Measurements from ENCODE around the gene DHX30. TPM values are rescaled to one million over a fixed set of nuclear protein-coding genes. Genes with fewer than 3 reads are reported as not detected.

The DHX30 gene
- total and polyA plus RNA-seq, 4 experiments from 2014 or later: 31.3 to 93.0 (median 67.7) TPM

DNA sequence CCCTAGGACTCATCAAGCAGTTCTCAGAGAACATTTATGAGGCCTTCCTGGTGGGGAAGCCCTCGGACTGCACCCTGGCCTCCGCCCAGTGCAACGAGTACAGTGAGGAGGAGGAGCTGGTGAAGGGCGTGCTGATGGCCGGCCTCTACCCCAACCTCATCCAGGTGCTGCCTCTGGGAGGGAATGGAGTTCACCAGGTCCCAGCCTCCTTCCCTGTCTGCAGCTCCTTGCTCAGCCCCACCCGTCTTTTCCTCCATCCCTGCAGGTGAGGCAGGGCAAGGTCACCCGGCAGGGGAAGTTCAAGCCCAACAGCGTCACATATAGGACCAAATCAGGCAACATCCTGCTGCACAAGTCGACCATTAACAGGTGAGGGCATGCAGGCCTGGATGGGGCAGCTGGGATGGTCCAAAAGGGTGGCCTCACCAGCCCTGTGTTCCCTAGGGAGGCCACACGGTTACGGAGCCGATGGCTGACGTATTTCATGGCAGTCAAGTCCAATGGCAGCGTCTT, 46.3 kb downstream of the DHX30 start:
- H3K9me3 ChIP-seq (ENCODE audit: control insufficient read depth in 1 of 2, low read length in 2 of 2): no peaks in the 10 kb centered on the region
- POLR2A ChIA-PET (ENCODE audit: partially characterized antibody): interaction anchor here (1.0 kb wide), 1 partner anchor 374 kb away, joined by 3 read pairs; the partner anchor contains the start of gene SCAP
- Mint-ChIP-seq H3K4me3 (no peak overlapping the region), H3K36me3 (peaks cover 26 to 71% of the 10 kb centered on the region in 2 donors), H3K9me3 (no peaks in the 10 kb centered on the region), H3K27me3 (no peaks in the 10 kb centered on the region), H3K27ac (peak overlapping the region in 2 of 7 donors; percentile 43 to 56), H3K4me1 (peaks cover 0 to 1% (median 0%) of the 10 kb centered on the region in 4 donors)
- H3K4me3 ChIP-seq (ENCODE audit: low read length in 2 of 2): no peak overlapping the region
- no peak for DNase-seq
- no peak overlapping the region for H3K27ac ChIP-seq (ENCODE audit: low read depth, low read length)
- intact Hi-C loops (cut with micrococcal nuclease): no loop called here
- CTCF ChIA-PET (ENCODE audit: partially characterized antibody): no interaction called here
- H3K4me1 ChIP-seq (ENCODE audit: insufficient read depth, low read length): no peaks in the 10 kb centered on the region
- no peaks in the 10 kb centered on the region for H3K27me3 ChIP-seq (ENCODE audit: insufficient read depth, low read length)
- peaks cover 66% of the 10 kb centered on the region for H3K36me3 ChIP-seq (ENCODE audit: insufficient read depth, low read length)

- Histone ChIP-seq H3K36me3 (ENCODE audit: insufficient read depth, low read length) (peaks cover 62% of the 10 kb centered on the region), H3K4me1 (ENCODE audit: insufficient read depth, low read length) (no peaks in the 10 kb centered on the region), H3K27me3 (ENCODE audit: insufficient read depth, low read length) (no peaks in the 10 kb centered on the region), H3K27ac (ENCODE audit: low read depth, low read length) (no peak overlapping the region), H3K4me3 (ENCODE audit: low read length in 2 of 2) (no peak overlapping the region), H3K9me3 (ENCODE audit: control insufficient read depth in 1 of 2, low read length in 2 of 2) (no peaks in the 10 kb centered on the region)
- intact Hi-C loops (cut with micrococcal nuclease): no loop called here
- no peak overlapping the region for H3K4me3 Mint-ChIP-seq
- POLR2A ChIA-PET (ENCODE audit: partially characterized antibody): interaction anchor here (1.0 kb wide), 1 partner anchor 374 kb away, joined by 3 read pairs; the partner anchor contains the start of gene SCAP
- H3K27me3 Mint-ChIP-seq: no peaks in the 10 kb centered on the region
- no peaks in the 10 kb centered on the region for H3K9me3 Mint-ChIP-seq
- peak overlapping the region in 6 of 7 donors; percentile 20 to 85 (median 72) for H3K27ac Mint-ChIP-seq
- CTCF ChIA-PET (ENCODE audit: partially characterized antibody): no interaction called here
- no peak for DNase-seq
- peaks cover 21 to 66% of the 10 kb centered on the region in 2 donors for H3K36me3 Mint-ChIP-seq
- H3K4me1 Mint-ChIP-seq: no peaks in the 10 kb centered on the region
Measured at GRCh38 chr3:47849699-47850563, 47.0 kb downstream of the DHX30 start.

- Mint-ChIP-seq H3K36me3 (peaks cover 16 to 66% of the 10 kb centered on the region in 2 donors), H3K4me1 (no peaks in the 10 kb centered on the region)
Measured at GRCh38 chr3:47850564-47851410, 47.8 kb downstream of the DHX30 start.

GRCh38 chr3:47851888-47852603, 49.1 kb downstream of the DHX30 start:
- H3K9me3 Mint-ChIP-seq: no peaks in the 10 kb centered on the region
- intact Hi-C loops (cut with micrococcal nuclease): no loop called here
- H3K36me3 Mint-ChIP-seq: peaks cover 15 to 61% of the 10 kb centered on the region in 2 donors
- ChIA-PET CTCF (ENCODE audit: partially characterized antibody) (no interaction called here), POLR2A (ENCODE audit: partially characterized antibody) (no interaction called here)
- H3K36me3 ChIP-seq (ENCODE audit: insufficient read depth, low read length): peaks cover 62% of the 10 kb centered on the region
- H3K27ac Mint-ChIP-seq: peak overlapping the region in 3 of 7 donors; percentile 13 to 56 (median 23)
- no peaks in the 10 kb centered on the region for H3K27me3 Mint-ChIP-seq
- no peak overlapping the region for H3K4me3 Mint-ChIP-seq
- H3K9me3 ChIP-seq (ENCODE audit: control insufficient read depth in 1 of 2, low read length in 2 of 2): no peaks in the 10 kb centered on the region
- no peaks in the 10 kb centered on the region for H3K4me1 ChIP-seq (ENCODE audit: insufficient read depth, low read length)
- no peak overlapping the region for H3K4me3 ChIP-seq (ENCODE audit: low read length in 2 of 2)
- H3K4me1 Mint-ChIP-seq: no peaks in the 10 kb centered on the region
- no peaks in the 10 kb centered on the region for H3K27me3 ChIP-seq (ENCODE audit: insufficient read depth, low read length)
- DNase-seq: no peak
- H3K27ac ChIP-seq (ENCODE audit: low read depth, low read length): no peak overlapping the region

More at GRCh38 chr3:47850564-47851410, 47.8 kb downstream of the DHX30 start:
- POLR2A ChIA-PET (ENCODE audit: partially characterized antibody): no interaction called here
- no peak overlapping the region for H3K4me3 ChIP-seq (ENCODE audit: low read length in 2 of 2)
- CTCF ChIA-PET (ENCODE audit: partially characterized antibody): interaction anchor here (0.6 kb wide), 1 partner anchor 24 kb away, joined by 3 read pairs; no protein-coding TSS in a partner anchor
- no peaks in the 10 kb centered on the region for H3K27me3 Mint-ChIP-seq
- H3K36me3 ChIP-seq (ENCODE audit: insufficient read depth, low read length): peaks cover 64% of the 10 kb centered on the region
- intact Hi-C loops (cut with micrococcal nuclease): no loop called here
- H3K27me3 ChIP-seq (ENCODE audit: insufficient read depth, low read length): no peaks in the 10 kb centered on the region
- H3K27ac ChIP-seq (ENCODE audit: low read depth, low read length): no peak overlapping the region
- DNase-seq: no peak
- H3K9me3 Mint-ChIP-seq: no peaks in the 10 kb centered on the region
- peak overlapping the region; percentile 20 to 85 (median 78) for H3K27ac Mint-ChIP-seq
- no peaks in the 10 kb centered on the region for H3K4me1 ChIP-seq (ENCODE audit: insufficient read depth, low read length)
- H3K4me3 Mint-ChIP-seq: no peak overlapping the region
- H3K9me3 ChIP-seq (ENCODE audit: control insufficient read depth in 1 of 2, low read length in 2 of 2): no peaks in the 10 kb centered on the region

- ChIA-PET POLR2A (ENCODE audit: partially characterized antibody) (no interaction called here), CTCF (ENCODE audit: partially characterized antibody) (no interaction called here)
- Histone ChIP-seq H3K9me3 (ENCODE audit: control insufficient read depth in 1 of 2, low read length in 2 of 2) (no peaks in the 10 kb centered on the region), H3K36me3 (ENCODE audit: insufficient read depth, low read length) (peaks cover 57% of the 10 kb centered on the region), H3K4me1 (ENCODE audit: insufficient read depth, low read length) (no peaks in the 10 kb centered on the region), H3K27me3 (ENCODE audit: insufficient read depth, low read length) (no peaks in the 10 kb centered on the region), H3K4me3 (ENCODE audit: low read length in 2 of 2) (no peak overlapping the region), H3K27ac (ENCODE audit: low read depth, low read length) (no peak overlapping the region)
- no peak for DNase-seq
- H3K36me3 Mint-ChIP-seq: peaks cover 12 to 60% of the 10 kb centered on the region in 2 donors
- peak overlapping the region in 3 of 7 donors; percentile 31 to 68 (median 56) for H3K27ac Mint-ChIP-seq
- H3K27me3 Mint-ChIP-seq: no peaks in the 10 kb centered on the region
- H3K9me3 Mint-ChIP-seq: no peaks in the 10 kb centered on the region
- no peak overlapping the region for H3K4me3 Mint-ChIP-seq
- intact Hi-C loops (cut with micrococcal nuclease): no loop called here
- H3K4me1 Mint-ChIP-seq: no peaks in the 10 kb centered on the region
Measured at GRCh38 chr3:47852604-47853602, 50.0 kb downstream of the DHX30 start.

DNA sequence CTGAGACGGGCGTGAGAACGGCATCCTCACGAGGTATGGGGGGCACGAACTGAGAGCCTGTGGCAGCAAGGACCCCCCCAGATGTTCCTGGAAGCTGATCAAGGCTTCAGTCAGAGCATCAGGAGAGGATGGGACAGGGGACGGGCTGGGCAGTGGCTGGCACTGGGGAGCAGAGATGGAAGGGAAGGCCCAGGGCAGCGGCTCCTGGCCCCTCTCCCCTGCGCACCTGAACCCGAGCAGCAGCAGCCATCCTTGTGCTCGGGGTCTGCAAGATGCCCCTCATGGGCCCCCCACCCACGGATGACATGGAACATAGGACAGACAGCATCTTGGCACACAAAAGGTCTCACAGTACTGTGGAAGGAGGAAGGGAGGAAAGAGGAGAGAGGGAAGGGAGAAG, 51.3 kb downstream of the DHX30 start:
- POLR2A ChIA-PET (ENCODE audit: partially characterized antibody): no interaction called here

More for the DNA sequence above, 51.3 kb downstream of the DHX30 start:
- Mint-ChIP-seq H3K36me3 (peaks cover 16 to 54% of the 10 kb centered on the region in 2 donors), H3K9me3 (no peaks in the 10 kb centered on the region), H3K27me3 (no peaks in the 10 kb centered on the region), H3K4me3 (peak overlapping the region in 1 of 8 donors; percentile 20), H3K4me1 (no peaks in the 10 kb centered on the region), H3K27ac (peak overlapping the region in 3 of 7 donors; percentile 2 to 42 (median 30))
- no peaks in the 10 kb centered on the region for H3K27me3 ChIP-seq (ENCODE audit: insufficient read depth, low read length)
- H3K27ac ChIP-seq (ENCODE audit: low read depth, low read length): no peak overlapping the region
- intact Hi-C loops (cut with micrococcal nuclease): no loop called here
- peaks cover 45% of the 10 kb centered on the region for H3K36me3 ChIP-seq (ENCODE audit: insufficient read depth, low read length)
- no peak for DNase-seq
- no peaks in the 10 kb centered on the region for H3K4me1 ChIP-seq (ENCODE audit: insufficient read depth, low read length)
- no peak overlapping the region for H3K4me3 ChIP-seq (ENCODE audit: low read length in 2 of 2)
- no peaks in the 10 kb centered on the region for H3K9me3 ChIP-seq (ENCODE audit: control insufficient read depth in 1 of 2, low read length in 2 of 2)
- CTCF ChIA-PET (ENCODE audit: partially characterized antibody): no interaction called here
